Renal pelvis (tissue), 4 donors: ENCODE measurements around the gene LIN37. TPM values are rescaled to one million over a fixed set of nuclear protein-coding genes. Genes with fewer than 3 reads are reported as not detected.
"Not testable (repeated sequence)": the region's sequence is repeated elsewhere in the genome, so short reads cannot be mapped to it uniquely, and the experiment has no call there.

ENCODE experiments used
- DNase-seq: peaks from one replicate; pipeline ENCODE4 v3.0.0-alpha.2; 2013
- polyA plus RNA-seq, 3 donors: library from polyadenylated mRNA; unstranded; fragments of 120-200 nt; gene quantifications; one replicate each; pipeline ENCODE4 v1.2.1, GENCODE V29; 2013; ENCODE audit not compliant: insufficient read length in 3 of 3

LIN37 gene
- polyA plus RNA-seq, 3 donors, result 13.1 to 14.0 (median 13.8) TPM

DNA sequence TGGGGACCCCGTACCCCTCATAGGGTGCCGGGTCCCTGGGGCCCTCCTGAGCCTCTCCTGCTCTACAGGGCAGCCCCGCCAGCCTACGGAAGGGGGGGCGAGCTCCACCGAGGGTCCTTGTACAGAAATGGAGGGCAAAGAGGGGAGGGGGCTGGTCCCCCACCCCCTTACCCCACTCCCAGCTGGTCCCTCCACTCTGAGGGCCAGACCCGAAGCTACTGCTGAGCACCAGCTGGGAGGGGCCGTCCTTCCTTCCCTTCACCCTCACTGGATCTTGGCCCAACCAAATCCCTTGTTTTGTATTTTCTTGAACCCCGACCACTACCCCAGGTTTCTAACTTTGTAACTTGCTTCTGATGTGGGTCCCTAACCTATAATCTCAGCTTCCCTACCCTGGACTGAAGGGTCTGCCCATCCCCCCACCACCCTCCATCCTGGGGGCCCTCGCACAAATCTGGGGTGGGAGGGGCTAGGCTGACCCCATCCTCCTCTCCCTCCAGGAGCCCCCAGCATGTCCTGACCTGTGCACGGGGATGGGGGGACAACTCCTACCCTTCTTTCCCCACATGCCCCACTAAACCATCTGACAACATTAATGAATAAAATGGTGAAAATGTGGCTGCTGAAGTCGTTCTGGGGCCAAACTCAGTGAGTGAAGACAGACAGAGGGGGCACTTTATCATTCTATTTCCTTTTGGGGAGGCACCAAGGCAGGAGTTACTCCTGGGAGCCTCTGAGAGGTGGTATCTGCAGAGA, 40.0 kb downstream of the LIN37 start:
- DNase-seq, result no peak

DNA sequence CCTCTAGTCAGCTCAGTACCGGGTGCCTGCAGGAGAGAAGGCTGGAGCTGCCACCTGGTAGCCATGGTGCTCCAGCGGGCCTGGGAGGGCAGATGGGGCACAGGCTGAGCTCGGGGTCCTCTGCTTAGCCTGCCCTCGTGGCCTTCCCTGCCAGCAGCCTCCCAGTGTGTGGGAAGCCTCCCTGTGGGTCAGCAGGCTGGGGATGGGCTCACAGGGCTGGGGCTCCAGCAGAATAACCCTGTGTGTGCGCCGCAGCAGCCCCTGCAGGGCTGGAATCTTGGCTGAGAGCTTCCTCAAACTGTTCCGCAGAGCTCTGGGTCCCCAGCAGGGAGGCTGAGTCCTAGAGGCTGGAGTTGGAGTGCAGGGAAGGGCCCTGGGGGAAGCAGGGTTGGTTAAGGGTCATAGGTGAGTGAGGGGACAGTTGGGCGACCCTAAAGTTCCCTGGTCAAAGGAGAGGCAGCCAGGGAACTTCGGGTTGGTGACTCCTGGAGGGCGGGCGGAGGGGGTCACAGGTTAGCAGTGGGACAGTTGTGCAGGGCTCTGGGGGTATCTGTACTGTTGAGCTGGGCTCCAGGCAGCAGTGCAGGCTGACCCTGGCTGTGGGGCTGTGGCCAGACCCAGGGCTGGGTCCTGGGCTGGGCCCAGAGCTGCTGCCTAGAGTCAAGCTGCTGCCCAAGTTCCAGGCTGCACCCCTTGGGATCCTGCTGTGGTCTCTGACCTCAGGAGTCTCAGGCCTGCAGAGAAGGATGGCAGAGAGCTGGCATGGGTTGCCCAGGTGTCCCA, 41.0 kb downstream of the LIN37 start:
- no peak for DNase-seq

GRCh38 chr19:35789978-35790944, 41.9 kb downstream of the LIN37 start:
- DNase-seq, result no peak

- no peak for DNase-seq
Measured at GRCh38 chr19:35790981-35791813, 42.8 kb downstream of the LIN37 start.

DNA sequence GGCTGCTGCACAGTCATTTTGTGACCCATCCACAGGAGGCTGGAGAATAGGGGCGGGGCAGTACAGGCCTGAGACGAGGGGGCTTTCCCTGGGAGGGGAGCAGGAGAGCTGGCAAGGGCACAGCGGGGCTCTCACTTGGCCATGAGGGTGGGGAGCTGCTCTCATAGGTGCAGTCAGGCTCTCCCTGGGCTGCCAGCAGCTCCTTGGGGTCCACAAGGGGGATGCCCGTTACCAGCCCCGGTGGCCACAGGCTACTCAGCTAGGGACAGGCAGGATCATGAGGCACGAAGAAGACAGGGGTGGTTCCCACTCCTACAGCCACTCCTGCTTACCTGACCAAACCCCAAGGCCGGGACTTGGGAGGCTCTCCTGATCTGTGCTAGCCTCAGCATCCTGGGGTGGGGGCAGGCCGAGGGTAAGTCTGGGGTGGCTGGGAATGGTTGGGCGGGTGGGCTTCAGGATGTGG, 43.5 kb downstream of the LIN37 start:
- no peak for DNase-seq

- no peak for DNase-seq
Measured at GRCh38 chr19:35792312-35792711, 43.9 kb downstream of the LIN37 start.

GRCh38 chr19:35792888-35793287, 44.5 kb downstream of the LIN37 start:
- DNase-seq, result no peak

DNA sequence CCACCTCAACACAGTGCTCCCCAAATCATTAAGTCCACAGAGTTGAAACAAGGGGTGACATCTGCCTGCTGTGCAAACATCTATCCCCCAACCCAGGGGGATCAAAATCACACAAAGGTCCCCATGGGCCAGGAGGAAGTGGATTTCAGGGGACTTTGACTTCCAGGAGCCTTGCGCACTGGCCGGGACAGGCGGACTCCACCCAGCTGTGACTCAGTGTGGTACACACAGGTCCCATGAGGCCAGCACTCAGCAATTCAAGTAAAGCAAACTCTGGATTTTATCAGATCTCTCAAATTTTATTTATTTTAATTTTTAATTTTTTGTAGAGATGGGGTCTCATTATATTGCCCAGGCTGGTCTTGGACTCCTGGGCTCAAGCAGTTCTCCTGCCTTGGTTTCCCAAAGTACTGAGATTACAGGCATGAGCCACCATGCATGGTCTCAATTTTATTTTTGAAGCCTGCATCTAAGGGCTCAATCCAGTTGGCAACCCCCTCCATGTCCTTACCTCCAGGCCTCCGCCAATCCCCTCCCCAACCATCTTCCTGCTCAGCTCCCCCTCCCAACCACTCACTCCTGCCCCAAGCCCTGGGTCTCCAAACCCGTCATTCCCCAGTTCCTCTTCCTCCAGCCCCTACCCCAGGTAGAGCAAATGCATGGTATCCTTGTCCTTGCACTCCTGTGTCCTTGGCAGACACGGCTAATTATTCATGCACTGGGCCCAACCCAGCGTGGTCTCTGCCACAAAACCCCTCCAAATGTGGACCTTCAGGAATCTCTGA, 45.2 kb downstream of the LIN37 start:
- DNase-seq, result no peak

DNA sequence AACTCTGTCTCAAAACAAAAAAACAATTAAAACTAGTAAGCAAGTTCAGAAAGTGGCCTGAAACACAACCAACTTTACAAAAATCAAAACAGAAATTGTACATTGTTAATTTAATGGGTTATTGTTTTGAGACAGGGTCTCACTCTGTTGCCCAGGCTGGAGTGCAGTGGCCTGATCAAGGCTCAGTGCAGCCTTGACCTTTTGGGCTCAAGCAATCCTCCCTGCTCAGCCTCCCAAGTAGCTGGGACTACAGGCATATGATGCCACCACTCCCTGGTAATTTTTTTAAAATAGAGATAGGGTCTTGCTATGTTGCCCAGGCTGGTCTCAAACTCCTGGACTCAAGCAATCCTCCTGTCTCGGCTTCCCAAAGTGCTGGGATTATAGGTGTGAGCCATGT, 47.2 kb downstream of the LIN37 start:
- DNase-seq, result not testable (repeated sequence)

- no peak for DNase-seq
Measured at GRCh38 chr19:35796645-35797542, 48.5 kb downstream of the LIN37 start.

DNA sequence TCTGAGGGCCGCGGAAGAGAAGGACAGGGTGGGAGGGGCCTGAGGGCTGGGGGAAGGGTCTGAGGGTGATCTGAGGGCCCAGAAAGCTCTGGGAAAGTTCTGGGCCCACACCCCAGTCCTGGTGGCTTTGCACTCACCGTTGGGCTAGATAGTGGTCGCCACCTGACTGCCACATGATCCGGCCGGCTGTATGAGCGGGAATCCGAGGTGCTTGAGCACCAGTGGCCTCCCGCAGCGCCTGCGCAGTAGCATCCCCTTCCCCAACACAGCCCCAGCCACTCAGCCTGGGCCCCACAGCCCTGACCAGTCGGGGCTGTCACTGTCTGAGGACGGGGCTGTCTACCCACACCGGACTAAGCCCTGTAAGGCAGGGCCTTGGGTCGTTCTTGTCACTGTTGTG, 49.3 kb downstream of the LIN37 start:
- no peak for DNase-seq

- no peak for DNase-seq
Measured at GRCh38 chr19:35801828-35802227, 53.5 kb downstream of the LIN37 start.

Other genes starting within 250 kb of the LIN37 start
- 100 to 1,000 TPM in 2 of 3 donors, 10 to 100 TPM in 1; 72.2 to 133 (median 113) TPM for gene DMKN, start 234.9 kb upstream of the LIN37 start, polyA plus RNA-seq
- not detected for gene SBSN, start 220.3 kb upstream of the LIN37 start, polyA plus RNA-seq
- not detected for gene GAPDHS, start 215.1 kb upstream of the LIN37 start, polyA plus RNA-seq
- gene TMEM147, start 202.9 kb upstream of the LIN37 start, polyA plus RNA-seq, result 100 to 1,000 TPM in 1 of 3 donors, 10 to 100 TPM in 2; 94.0 to 109 (median 96.3) TPM
- under 1 TPM in 1 of 3 donors, not detected in 2; 0.03 TPM for gene ATP4A, start 184.9 kb upstream of the LIN37 start, polyA plus RNA-seq
- not detected for gene PMIS2, start 162.4 kb upstream of the LIN37 start, polyA plus RNA-seq
- 10 to 100 TPM; 25.2 to 33.1 (median 25.4) TPM for gene HAUS5, start 135.8 kb upstream of the LIN37 start, polyA plus RNA-seq
- 10 to 100 TPM; 66.7 to 93.3 (median 84.2) TPM for gene RBM42, start 119.5 kb upstream of the LIN37 start, polyA plus RNA-seq
- gene ETV2, start 106.8 kb upstream of the LIN37 start, polyA plus RNA-seq, result 1 to 10 TPM; 2.4 to 2.7 (median 2.4) TPM
- gene COX6B1, start 100.3 kb upstream of the LIN37 start, polyA plus RNA-seq, result 100 to 1,000 TPM; 306 to 397 (median 334) TPM
- gene UPK1A, start 82.1 kb upstream of the LIN37 start, polyA plus RNA-seq, result 10 to 100 TPM; 13.1 to 27.1 (median 15.8) TPM
- under 1 TPM; 0.21 to 0.62 (median 0.30) TPM for gene ZBTB32, start 44.0 kb upstream of the LIN37 start, polyA plus RNA-seq
- gene KMT2B, start 30.6 kb upstream of the LIN37 start, polyA plus RNA-seq, result 10 to 100 TPM; 37.4 to 41.5 (median 37.7) TPM
- 1 to 10 TPM; 2.1 to 3.9 (median 3.8) TPM for gene IGFLR1, start 6.1 kb upstream of the LIN37 start, polyA plus RNA-seq
- 10 to 100 TPM; 18.0 to 21.7 (median 19.3) TPM for gene U2AF1L4, start 3.2 kb upstream of the LIN37 start, polyA plus RNA-seq
- 10 to 100 TPM; 61.5 to 77.1 (median 68.9) TPM for gene PSENEN, start 2.9 kb upstream of the LIN37 start, polyA plus RNA-seq
- 10 to 100 TPM; 20.5 to 34.1 (median 23.3) TPM for gene HSPB6, start 8.5 kb downstream of the LIN37 start, polyA plus RNA-seq
- gene PROSER3, start 9.6 kb downstream of the LIN37 start, polyA plus RNA-seq, result 10 to 100 TPM; 15.6 to 26.2 (median 26.0) TPM
- 10 to 100 TPM; 26.4 to 38.7 (median 32.1) TPM for gene ARHGAP33, start 27.0 kb downstream of the LIN37 start, polyA plus RNA-seq
- gene PRODH2, start 64.3 kb downstream of the LIN37 start, polyA plus RNA-seq, result 10 to 100 TPM; 41.4 to 52.5 (median 49.5) TPM
- gene NPHS1, start 103.9 kb downstream of the LIN37 start, polyA plus RNA-seq, result 100 to 1,000 TPM; 145 to 223 (median 223) TPM
- gene KIRREL2, start 108.3 kb downstream of the LIN37 start, polyA plus RNA-seq, result 10 to 100 TPM; 12.3 to 13.0 (median 12.7) TPM
- gene APLP1, start 120.0 kb downstream of the LIN37 start, polyA plus RNA-seq, result 10 to 100 TPM; 26.6 to 29.2 (median 29.1) TPM
- gene NFKBID, start 152.0 kb downstream of the LIN37 start, polyA plus RNA-seq, result 1 to 10 TPM; 2.9 to 4.5 (median 4.0) TPM
- 1 to 10 TPM; 2.5 to 5.2 (median 3.3) TPM for gene HCST, start 154.0 kb downstream of the LIN37 start, polyA plus RNA-seq
- gene TYROBP, start 159.7 kb downstream of the LIN37 start, polyA plus RNA-seq, result 10 to 100 TPM in 1 of 3 donors, 1 to 10 TPM in 2; 9.5 to 14.6 (median 9.7) TPM
- 10 to 100 TPM; 11.8 to 16.7 (median 13.6) TPM for gene LRFN3, start 187.8 kb downstream of the LIN37 start, polyA plus RNA-seq
- gene SDHAF1, start 246.6 kb downstream of the LIN37 start, polyA plus RNA-seq, result 10 to 100 TPM; 15.5 to 18.8 (median 17.4) TPM